ENCODE data around the gene ACSL3. TPM values are rescaled to one million over a fixed set of nuclear protein-coding genes. Genes with fewer than 3 reads are reported as not detected.
A peak's percentile ranks its signal among the peaks of the same experiment; 100 is the strongest.

ACSL3 gene
- total RNA-seq, 1 donor from 2014 or later, result 66.9 TPM

DNA sequence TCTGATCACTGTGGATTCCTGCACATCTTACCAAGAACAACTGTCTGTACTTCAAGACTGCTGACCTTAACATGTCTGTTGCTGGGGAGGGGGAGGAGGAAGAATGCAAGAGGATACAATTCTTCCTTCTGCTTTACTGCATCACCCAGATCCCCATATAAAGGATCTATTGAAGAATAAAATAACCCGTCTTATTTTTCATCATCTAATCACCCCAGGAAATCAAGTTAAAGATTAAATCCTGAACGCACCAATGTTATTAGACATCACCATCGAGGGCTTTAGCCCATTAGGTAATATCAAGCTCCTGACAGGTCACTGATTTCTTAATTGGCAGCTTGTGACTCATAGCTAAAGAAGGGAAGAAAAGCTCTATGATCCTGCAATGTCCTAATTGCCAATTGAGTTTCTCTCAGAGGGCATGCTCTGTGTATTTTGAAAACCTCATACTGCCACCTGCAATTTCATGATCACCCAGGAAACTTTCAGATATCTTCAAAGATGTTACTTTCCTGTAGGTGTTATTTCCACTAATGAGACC, 115.8 kb downstream of the ACSL3 start:
- Mint-ChIP-seq H3K4me1 (ENCODE audit: low read depth) (no peaks in the 10 kb centered on the region), H3K4me3 (ENCODE audit: low read depth) (no peak overlapping the region), H3K27ac (no peak overlapping the region), H3K9me3 (ENCODE audit: low read depth) (no peaks in the 10 kb centered on the region), H3K36me3 (ENCODE audit: insufficient read depth) (no peaks in the 10 kb centered on the region), H3K27me3 (no peaks in the 10 kb centered on the region)
- TF ChIP-seq, protein P1, sequence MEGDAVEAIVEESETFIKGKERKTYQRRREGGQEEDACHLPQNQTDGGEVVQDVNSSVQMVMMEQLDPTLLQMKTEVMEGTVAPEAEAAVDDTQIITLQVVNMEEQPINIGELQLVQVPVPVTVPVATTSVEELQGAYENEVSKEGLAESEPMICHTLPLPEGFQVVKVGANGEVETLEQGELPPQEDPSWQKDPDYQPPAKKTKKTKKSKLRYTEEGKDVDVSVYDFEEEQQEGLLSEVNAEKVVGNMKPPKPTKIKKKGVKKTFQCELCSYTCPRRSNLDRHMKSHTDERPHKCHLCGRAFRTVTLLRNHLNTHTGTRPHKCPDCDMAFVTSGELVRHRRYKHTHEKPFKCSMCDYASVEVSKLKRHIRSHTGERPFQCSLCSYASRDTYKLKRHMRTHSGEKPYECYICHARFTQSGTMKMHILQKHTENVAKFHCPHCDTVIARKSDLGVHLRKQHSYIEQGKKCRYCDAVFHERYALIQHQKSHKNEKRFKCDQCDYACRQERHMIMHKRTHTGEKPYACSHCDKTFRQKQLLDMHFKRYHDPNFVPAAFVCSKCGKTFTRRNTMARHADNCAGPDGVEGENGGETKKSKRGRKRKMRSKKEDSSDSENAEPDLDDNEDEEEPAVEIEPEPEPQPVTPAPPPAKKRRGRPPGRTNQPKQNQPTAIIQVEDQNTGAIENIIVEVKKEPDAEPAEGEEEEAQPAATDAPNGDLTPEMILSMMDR (IDR thresholded peaks at IDR 0.05; ENCODE audit: unreplicated experiment), result no peak
- DNase-seq (ENCODE audit: low spot score, unreplicated experiment), result no peak

DNA sequence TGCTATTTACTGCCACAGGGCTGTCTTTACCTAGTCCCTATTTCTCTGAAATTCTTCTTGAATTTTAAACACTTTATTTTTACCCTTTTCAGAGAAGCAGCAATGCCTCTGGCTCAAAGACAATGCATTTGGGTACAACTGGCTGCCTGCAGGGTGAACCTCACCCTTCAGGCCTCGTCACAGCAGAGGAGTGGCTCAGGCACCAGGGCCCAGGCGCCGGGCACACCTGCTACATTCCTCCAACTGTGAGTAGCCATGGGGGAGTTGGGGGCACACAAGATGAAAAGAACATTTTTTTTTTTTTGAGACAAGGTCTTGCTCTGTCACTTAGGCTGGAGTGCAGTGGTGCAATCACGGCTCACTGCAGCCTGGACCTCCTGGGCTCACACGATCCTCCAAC, 116.3 kb downstream of the ACSL3 start:
- Mint-ChIP-seq H3K27me3 (no peaks in the 10 kb centered on the region), H3K4me3 (ENCODE audit: low read depth) (no peak overlapping the region), H3K27ac (no peak overlapping the region), H3K4me1 (ENCODE audit: low read depth) (no peaks in the 10 kb centered on the region), H3K9me3 (ENCODE audit: low read depth) (no peaks in the 10 kb centered on the region), H3K36me3 (ENCODE audit: insufficient read depth) (no peaks in the 10 kb centered on the region)
- TF ChIP-seq, protein P1 (IDR thresholded peaks at IDR 0.05; ENCODE audit: unreplicated experiment), result no peak
- no peak for DNase-seq (ENCODE audit: low spot score, unreplicated experiment)

DNA sequence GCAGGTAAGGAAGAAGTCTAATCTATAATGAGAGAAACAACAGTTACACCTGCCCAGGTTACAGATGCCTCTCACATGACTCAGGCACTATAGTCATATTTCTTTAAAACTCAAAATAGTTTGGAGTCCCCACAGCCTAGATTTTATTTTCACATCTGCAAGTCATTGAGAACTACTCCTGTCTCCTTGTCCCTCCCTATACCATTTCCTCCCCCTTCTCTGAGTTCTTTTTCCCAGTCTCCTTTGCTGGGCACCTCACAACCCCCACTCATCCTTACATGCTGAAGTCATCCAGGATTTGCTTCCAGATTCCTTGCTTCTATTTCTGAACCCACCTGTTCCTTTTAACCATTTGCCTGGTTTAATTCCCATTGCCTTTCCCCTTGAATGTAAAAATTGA, 118.0 kb downstream of the ACSL3 start:
- TF ChIP-seq, protein P1 (IDR thresholded peaks at IDR 0.05; ENCODE audit: unreplicated experiment), result no peak
- Mint-ChIP-seq H3K4me3 (ENCODE audit: low read depth) (no peak overlapping the region), H3K36me3 (ENCODE audit: insufficient read depth) (no peaks in the 10 kb centered on the region), H3K27me3 (peaks cover 2% of the 10 kb centered on the region), H3K9me3 (ENCODE audit: low read depth) (no peaks in the 10 kb centered on the region), H3K4me1 (ENCODE audit: low read depth) (no peaks in the 10 kb centered on the region), H3K27ac (no peak overlapping the region)
- DNase-seq (ENCODE audit: low spot score, unreplicated experiment), result no peak

DNA sequence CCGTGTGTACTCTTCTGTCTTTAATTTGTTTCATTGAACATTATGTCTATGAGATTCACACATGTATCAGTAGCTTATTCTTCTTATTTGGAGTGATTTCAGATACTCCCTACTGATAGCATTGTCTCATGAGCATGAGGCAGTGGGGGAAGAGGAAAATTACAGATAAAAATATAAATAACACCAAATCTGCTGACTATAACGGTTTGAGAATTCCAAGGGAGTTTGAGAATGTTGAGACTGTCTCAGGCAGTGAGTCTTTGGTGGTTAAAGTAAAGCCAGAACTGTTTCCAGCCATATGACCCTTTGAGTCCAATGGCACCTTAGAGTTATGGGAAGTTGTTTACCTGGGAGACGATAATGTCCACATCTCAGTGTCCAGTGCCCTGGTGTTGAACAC, 118.6 kb downstream of the ACSL3 start:
- Mint-ChIP-seq H3K9me3 (ENCODE audit: low read depth) (no peaks in the 10 kb centered on the region), H3K36me3 (ENCODE audit: insufficient read depth) (no peaks in the 10 kb centered on the region), H3K4me3 (ENCODE audit: low read depth) (no peak overlapping the region), H3K27me3 (peaks cover 2% of the 10 kb centered on the region), H3K27ac (no peak overlapping the region), H3K4me1 (ENCODE audit: low read depth) (no peaks in the 10 kb centered on the region)
- TF ChIP-seq, protein P1 (IDR thresholded peaks at IDR 0.05; ENCODE audit: unreplicated experiment), result no peak
- DNase-seq (ENCODE audit: low spot score, unreplicated experiment), result no peak

DNA sequence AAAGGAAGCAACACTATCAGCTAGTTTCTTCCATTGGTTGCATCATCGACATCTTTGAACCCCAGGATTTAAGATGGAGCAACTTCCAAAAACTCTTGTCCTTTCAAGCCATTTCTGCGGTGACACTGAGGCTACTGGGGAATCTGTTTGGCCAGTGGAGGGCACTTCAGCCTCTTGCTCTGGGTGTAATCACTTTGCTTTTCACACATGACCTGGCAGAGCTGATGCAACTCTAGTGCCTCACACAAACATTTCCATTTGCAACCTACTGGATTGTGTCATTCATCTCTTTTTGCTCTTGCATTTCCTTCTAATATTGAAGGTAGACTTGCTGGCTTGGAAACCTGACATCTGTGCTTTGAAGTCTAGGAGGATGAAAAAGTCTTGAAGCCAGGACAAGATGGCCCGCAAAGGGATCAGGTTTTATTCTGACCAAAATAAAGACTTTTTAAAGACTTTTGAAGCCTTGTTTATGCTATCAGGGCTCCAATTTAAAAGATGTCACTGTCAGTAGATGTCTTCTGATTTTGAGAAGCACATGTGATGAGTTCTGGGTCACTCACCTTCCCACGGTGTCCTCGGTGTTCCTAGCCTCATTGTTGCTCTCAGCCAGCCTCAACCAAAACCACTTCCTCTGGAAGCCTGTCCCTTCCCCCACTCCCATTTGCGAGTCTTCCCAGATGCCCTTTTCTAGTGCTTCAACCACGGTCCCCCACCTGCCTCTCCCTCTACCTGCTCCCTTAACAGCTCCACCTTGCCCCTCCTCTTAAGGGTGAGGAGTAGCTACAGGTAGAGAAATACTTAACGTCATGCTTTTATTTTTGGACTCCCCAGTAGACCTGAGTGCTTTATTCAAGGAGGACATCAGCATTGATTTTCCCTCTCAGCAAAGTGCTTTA, 121.4 kb downstream of the ACSL3 start:
- Mint-ChIP-seq H3K9me3 (ENCODE audit: low read depth) (peaks cover 10% of the 10 kb centered on the region), H3K27ac (peak overlapping the region; percentile 81), H3K36me3 (ENCODE audit: insufficient read depth) (no peaks in the 10 kb centered on the region), H3K27me3 (peaks cover 2% of the 10 kb centered on the region), H3K4me1 (ENCODE audit: low read depth) (no peaks in the 10 kb centered on the region), H3K4me3 (ENCODE audit: low read depth) (no peak overlapping the region)
- TF ChIP-seq, protein P1 (IDR thresholded peaks at IDR 0.05; ENCODE audit: unreplicated experiment), result peak; percentile 32
- DNase-seq (ENCODE audit: low spot score, unreplicated experiment), result no peak

Data from progenitor cell of endocrine pancreas (in vitro differentiated cells).